Heart left ventricle (tissue), 16 donors: ENCODE results near the gene S100A11. TPM values are rescaled to one million over a fixed set of nuclear protein-coding genes. Genes with fewer than 3 reads are reported as not detected.

Experiments
- ATAC-seq, 4 donors: fragments of 200-7000 bp; cut with Tn5 transposase; one replicate each; pipeline ENCODE4 v1.9.1; 2020 to 2022; ENCODE audit warnings: moderate library complexity in 4 of 4, mild to moderate bottlenecking in 3 of 4, moderate number of reproducible peaks in 1 of 4
- DNase-seq, 5 donors: peaks; one replicate each; pipeline ENCODE4 v3.0.0-alpha.2; 2020
- H3K27ac ChIP-seq, 12 donors: fragments of 200-600 bp; sonication (generic) in 4 of 12; one replicate each; pipeline versions ENCODE4 v1.5.0 to v1.8.0; 2016 to 2022; ENCODE audit warnings: mild to moderate bottlenecking in 2 of 12
- H3K27me3 ChIP-seq, 9 donors: fragments of 200-600 bp; sonication (generic) in 2 of 9; one replicate each; pipeline versions ENCODE4 v1.5.1 to v1.8.0; 2016 to 2022; ENCODE audit warnings: mild to moderate bottlenecking in 3 of 9
- H3K36me3 ChIP-seq, 9 donors: fragments of 200-600 bp; sonication (generic) in 2 of 9; one replicate each; pipeline versions ENCODE4 v1.5.0 to v1.8.0; 2018 to 2022; ENCODE audit warnings: mild to moderate bottlenecking in 2 of 9
- H3K4me1 ChIP-seq, 12 donors: fragments of 200-600 bp; sonication (generic) in 4 of 12; one replicate each; pipeline versions ENCODE4 v1.5.0 to v1.8.0; 2016 to 2022; ENCODE audit warnings: mild to moderate bottlenecking in 3 of 12
- H3K4me3 ChIP-seq, 12 donors: fragments of 200-600 bp; sonication (generic) in 4 of 12; one replicate each; pipeline versions ENCODE4 v1.5.0 to v1.8.0; 2017 to 2022; ENCODE audit warnings: mild to moderate bottlenecking in 9 of 12, moderate library complexity in 4 of 12
- H3K9me3 ChIP-seq, 12 donors: fragments of 200-600 bp; sonication (generic) in 4 of 12; one replicate each; pipeline versions ENCODE4 v1.5.0 to v1.8.0; 2016 to 2022; ENCODE audit warnings: mild to moderate bottlenecking in 1 of 12
- CTCF ChIP-seq, 12 donors: fragments of 200-600 bp; sonication (generic) in 4 of 12; IDR thresholded peaks; one replicate each; pipeline versions ENCODE4 v1.5.0 to v1.8.0; 2018 to 2022; ENCODE audit warnings: antibody characterized with exemption in 12 of 12, mild to moderate bottlenecking in 5 of 12
- POLR2A ChIP-seq, 2 donors: fragments of 450-650 bp; IDR thresholded peaks; one replicate each; pipeline ENCODE4 v1.6.1; 2017; ENCODE audit warnings: antibody characterized with exemption in 2 of 2, mild to moderate bottlenecking in 2 of 2, moderate library complexity in 2 of 2
- WGBS, 4 donors: extraction: QIAGEN DNeasy Blood & Tissue Kit in 2 of 4; methylation state at CpG; one replicate each; pipeline versions ENCODE4 v1.1.5 to v1.1.7; 2013 to 2018; 5-methylcytosine and 5-hydroxymethylcytosine counted together
- intact Hi-C, 10 donors: fragments of 100-400 bp; cut with DNase I; formaldehyde crosslinking; loops; one replicate each; pipeline versions ENCODE4 v1.11.1 to v1.14.2; 2022
- polyA plus RNA-seq, 2 donors: library from polyadenylated mRNA; stranded (reverse); fragments of 200-250 nt; gene quantifications; one replicate each; pipeline ENCODE4 v1.2.3, GENCODE V29; 2013
- total RNA-seq, 9 donors: library from RNA; depleted of rRNA in 2 of 9; stranded (reverse); fragments of >200 nt in 2 of 9; fragmentation: NEBNext Ultra II Directional in 3 of 9; extraction: Animal tissue kit (Norgen Biotek cat#: 25700) in 3 of 9; gene quantifications; one replicate each; pipeline versions ENCODE4 v1.1.0 to v1.2.4, GENCODE V29; 2016 to 2023
- donor health status: ischemic (EF 13 %, LVEDD 7.1; RV severe dilation, severe dysfunction).
- donor health status: healthy with polysubstance abuse.
- donor health status: DM: no; HTN: yes; CAD: no.
- donor health status: DM: no; HTN: no; CAD: no.
- donor health status: ischemic (EF 25% LVEDD 6.9; RV normal size, moderate dysfunction).
- donor health status: ischemic (EF 25% LVEDD 5.7; RV mildly dilated, moderate dysfunction).
- donor health status: healthy.
- donor health status: DM: yes; HTN: yes; CAD: no.
- donor health status: ischemic (EF 35%, LVEDD 5.7; RV mildly dilated, moderate dysfunction).
- donor health status: nonischemic (EF 11% LVEDD 7.7; RV severe dilation, severe dysfunction).
- donor health status: DM: yes; HTN: yes; CAD: no.
- donor health status: PGD.
- donor health status: ischemic (EF 29% LVEDD 5.4; RV normal size, mild dysfunction).
- donor health status: nonischemic (EF 23%, LVEDD 6.1; RV moderate dilation, normal function).

Gene S100A11
- total and polyA plus RNA-seq, 11 donors: 44.9 to 571 (median 114) TPM

GRCh38 chr1:152022474-152022873, 14.3 kb downstream of the S100A11 start:
- WGBS, 4 donors: 76 to 90% (median 79%) methylated on average over 3 of the region's 3 CpGs
- DNase-seq: no peak
- no peak for ATAC-seq
- intact Hi-C loops: no loop called here
- Histone ChIP-seq H3K27me3 (no peaks in the 10 kb centered on the region), H3K4me1 (no peaks in the 10 kb centered on the region), H3K36me3 (no peaks in the 10 kb centered on the region), H3K9me3 (no peaks in the 10 kb centered on the region), H3K27ac (no peak overlapping the region), H3K4me3 (no peak overlapping the region)
- no peak for TF ChIP-seq CTCF (IDR thresholded peaks at IDR 0.05)
- no peak for TF ChIP-seq POLR2A (IDR thresholded peaks at IDR 0.05)

- Histone ChIP-seq H3K9me3 (no peaks in the 10 kb centered on the region), H3K36me3 (no peaks in the 10 kb centered on the region), H3K4me3 (no peak overlapping the region), H3K4me1 (no peaks in the 10 kb centered on the region), H3K27me3 (no peaks in the 10 kb centered on the region), H3K27ac (no peak overlapping the region)
- intact Hi-C loops: no loop called here
- TF ChIP-seq CTCF (IDR thresholded peaks at IDR 0.05): no peak
- TF ChIP-seq POLR2A (IDR thresholded peaks at IDR 0.05): no peak
- ATAC-seq (no peak), DNase-seq (no peak)
- WGBS, 4 donors: 83 to 86% (median 84%) methylated on average over 7 of the region's 7 CpGs
Measured at GRCh38 chr1:152021569-152021968, 15.2 kb downstream of the S100A11 start.

- DNase-seq (no peak), ATAC-seq (no peak)
- TF ChIP-seq CTCF (IDR thresholded peaks at IDR 0.05): no peak
- TF ChIP-seq POLR2A (IDR thresholded peaks at IDR 0.05): no peak
- WGBS, 4 donors: 46 to 66% (median 59%) methylated on average over 3 of the region's 3 CpGs
- no peaks in the 10 kb centered on the region for H3K36me3 ChIP-seq
- H3K4me3 ChIP-seq: no peak overlapping the region
- intact Hi-C loops: no loop called here
- no peaks in the 10 kb centered on the region for H3K9me3 ChIP-seq
- H3K27ac ChIP-seq: no peak overlapping the region
- peaks cover 0 to under 1% (median 0%) of the 10 kb centered on the region in 12 donors for H3K4me1 ChIP-seq
- H3K27me3 ChIP-seq: no peaks in the 10 kb centered on the region
Measured at GRCh38 chr1:152020849-152021248, 16.0 kb downstream of the S100A11 start.

GRCh38 chr1:152018537-152018936, 18.3 kb downstream of the S100A11 start:
- intact Hi-C loops: no loop called here
- Histone ChIP-seq H3K36me3 (no peaks in the 10 kb centered on the region), H3K4me1 (peaks cover 0 to 4% (median 0%) of the 10 kb centered on the region in 12 donors), H3K27ac (no peak overlapping the region), H3K4me3 (no peak overlapping the region), H3K27me3 (no peaks in the 10 kb centered on the region), H3K9me3 (no peaks in the 10 kb centered on the region)
- TF ChIP-seq POLR2A (IDR thresholded peaks at IDR 0.05) (no peak), CTCF (IDR thresholded peaks at IDR 0.05) (peak in 2 of 12 donors; percentile 11 to 17)
- 56 to 58% (median 57%) methylated on average over 4 of the region's 4 CpGs for WGBS, 4 donors
- no peak for ATAC-seq
- DNase-seq: no peak
